Ishikawa (cell line): ENCODE measurements around the gene DNAJA1.

Source experiments
- CEBPB ChIP-seq: IDR thresholded peaks from 2 replicates; pipeline ENCODE4 v1.6.1; 2012
- CREB1 ChIP-seq: IDR thresholded peaks from 2 replicates; pipeline ENCODE4 v1.6.1; 2012; ENCODE audit warnings: low read depth
- FOXM1 ChIP-seq: IDR thresholded peaks from 2 replicates; pipeline ENCODE4 v1.6.1; 2012; ENCODE audit warnings: low read depth, borderline replicate concordance
- RAD21 ChIP-seq: IDR thresholded peaks from 2 replicates; pipeline ENCODE4 v1.6.1; 2012; ENCODE audit warnings: low read depth
- REST ChIP-seq: IDR thresholded peaks from 2 replicates; pipeline ENCODE4 v1.6.1; 2012; ENCODE audit warnings: low read depth, mild to moderate bottlenecking
- TCF12 ChIP-seq: IDR thresholded peaks from 2 replicates; pipeline ENCODE4 v1.6.1; 2012; ENCODE audit warnings: low read depth
- TEAD4 ChIP-seq: IDR thresholded peaks from 2 replicates; pipeline ENCODE4 v1.6.1; 2012
- YY1 ChIP-seq: IDR thresholded peaks from 2 replicates; pipeline ENCODE4 v1.6.1; 2012; ENCODE audit warnings: low read depth
- ZBTB7A ChIP-seq: IDR thresholded peaks from 2 replicates; pipeline ENCODE4 v1.6.1; 2012; ENCODE audit warnings: low read depth
- TF ChIP-seq, protein P1 (sequence below): IDR thresholded peaks from 2 replicates; pipeline ENCODE4 v1.6.1; 2012

DNA sequence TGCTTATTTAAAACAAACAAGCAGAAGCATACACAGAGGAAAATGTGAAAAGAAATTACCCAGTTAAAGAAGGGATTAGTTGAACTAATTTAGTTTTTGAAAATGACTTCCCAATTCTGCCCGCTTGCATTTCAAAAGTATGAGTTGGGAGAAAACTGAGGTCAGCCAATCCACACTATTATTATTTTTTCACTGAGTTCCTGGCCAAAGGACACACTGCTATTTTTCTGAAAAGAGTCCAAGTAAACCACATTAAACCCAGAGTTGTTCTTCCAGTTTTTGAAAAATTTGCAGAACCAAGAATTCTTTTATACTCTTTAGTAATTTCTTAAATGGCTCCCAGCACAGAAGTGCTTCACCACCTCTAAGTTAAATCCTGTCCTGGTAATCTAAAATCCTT, 43.9 kb downstream of the DNAJA1 start:
- TF ChIP-seq, protein P1, sequence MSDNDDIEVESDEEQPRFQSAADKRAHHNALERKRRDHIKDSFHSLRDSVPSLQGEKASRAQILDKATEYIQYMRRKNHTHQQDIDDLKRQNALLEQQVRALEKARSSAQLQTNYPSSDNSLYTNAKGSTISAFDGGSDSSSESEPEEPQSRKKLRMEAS, result no peak
- TF ChIP-seq TCF12, result no peak
- no peak for TF ChIP-seq CREB1
- TF ChIP-seq FOXM1, result no peak
- no peak for TF ChIP-seq ZBTB7A
- no peak for TF ChIP-seq RAD21
- no peak for TF ChIP-seq CEBPB
- no peak for TF ChIP-seq YY1
- no peak for TF ChIP-seq TEAD4
- no peak for TF ChIP-seq REST
